Amniotic stem cell (primary cell): ENCODE measurements around the gene ENTREP3.
"Not testable (repeated sequence)": the region's sequence is repeated elsewhere in the genome, so short reads cannot be mapped to it uniquely, and the experiment has no call there.

Experiments used
- DNase-seq: peaks from one replicate; lab custom pipeline; 2025; lab: John Stamatoyannopoulos, UW

Gene ENTREP3

GRCh38 chr1:155223047-155223446 is 32.2 kb downstream of the ENTREP3 start:
- no peak for DNase-seq

GRCh38 chr1:155220211-155220965 is 34.9 kb downstream of the ENTREP3 start:
- DNase-seq: not testable (repeated sequence)

DNA sequence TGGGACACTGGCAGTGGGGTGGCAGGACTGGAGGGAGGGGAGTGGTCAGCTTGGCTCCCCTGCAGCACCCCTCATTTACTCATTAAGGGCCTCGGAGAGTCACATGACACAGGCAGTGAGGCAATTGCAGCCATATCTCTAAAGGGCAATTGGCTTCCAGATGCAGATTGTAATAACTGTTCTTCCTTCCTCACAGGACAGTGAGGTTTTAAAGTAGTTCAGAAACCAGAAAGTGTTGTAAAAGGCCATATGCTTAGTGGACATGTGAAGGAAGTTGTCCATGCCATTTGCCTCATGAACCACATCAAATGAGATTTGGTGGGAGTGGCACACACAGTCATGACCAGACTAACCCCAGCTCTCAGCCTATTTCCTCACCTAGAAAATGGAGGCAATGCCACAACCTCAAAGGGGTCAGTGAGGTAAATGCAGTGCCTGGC is 35.7 kb downstream of the ENTREP3 start:
- no peak for DNase-seq

- no peak for DNase-seq
Measured at GRCh38 chr1:155218854-155219591, 36.3 kb downstream of the ENTREP3 start.

DNA sequence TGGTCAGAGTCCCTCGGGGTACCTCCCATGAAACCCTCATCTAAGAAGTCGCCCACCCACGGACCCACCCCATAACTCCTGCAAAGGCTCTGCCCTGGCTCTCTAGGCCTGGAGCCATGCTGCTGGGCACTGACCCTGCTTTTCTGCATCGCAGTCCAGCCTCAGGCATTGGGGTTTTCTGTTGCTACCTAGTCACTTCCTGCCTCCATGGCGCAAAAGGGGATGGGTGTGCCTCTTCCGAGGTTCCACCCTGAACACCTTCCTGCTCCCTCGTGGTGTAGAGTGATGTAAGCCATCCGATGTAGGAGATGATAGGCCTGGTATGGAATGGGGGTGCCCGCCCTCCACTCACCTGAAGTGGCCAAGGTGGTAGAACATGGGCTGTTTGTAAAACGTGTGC is 40.6 kb downstream of the ENTREP3 start:
- DNase-seq: not testable (repeated sequence)

GRCh38 chr1:155212051-155212440 is 43.2 kb downstream of the ENTREP3 start:
- not testable (repeated sequence) for DNase-seq

DNA sequence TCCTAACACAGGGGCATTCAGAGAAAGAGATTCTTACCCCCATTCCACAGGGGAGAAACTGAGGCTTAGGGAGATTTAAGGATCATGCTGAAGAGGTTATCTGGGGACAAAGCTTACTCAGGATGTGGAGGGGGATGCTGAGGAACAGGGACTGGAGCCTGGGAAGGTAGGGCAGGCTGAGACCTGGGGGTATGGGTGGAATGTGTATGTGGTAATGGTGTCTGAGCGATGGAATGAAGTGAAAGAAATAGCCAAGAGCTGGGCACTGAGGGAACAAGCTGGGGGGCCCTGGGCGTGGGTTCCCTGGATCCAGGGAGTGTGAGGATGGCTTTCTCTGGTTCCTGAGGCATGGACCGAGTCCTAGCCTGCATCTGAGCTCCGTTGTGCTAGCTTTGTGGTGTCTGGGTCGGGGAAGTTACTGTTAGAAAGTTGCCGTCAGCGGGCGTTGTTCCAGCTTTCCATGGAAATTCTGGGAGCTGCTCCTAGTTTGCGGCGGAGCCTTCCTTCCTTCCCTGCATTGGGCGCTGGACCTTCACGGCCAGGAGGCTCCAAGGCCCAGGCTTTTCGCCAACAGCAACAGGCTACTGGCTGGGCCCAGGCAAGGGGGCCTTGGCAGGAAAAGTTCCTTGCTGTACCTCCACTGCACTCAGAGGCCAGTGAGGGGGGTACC is 43.8 kb downstream of the ENTREP3 start:
- DNase-seq: not testable (repeated sequence)

DNA sequence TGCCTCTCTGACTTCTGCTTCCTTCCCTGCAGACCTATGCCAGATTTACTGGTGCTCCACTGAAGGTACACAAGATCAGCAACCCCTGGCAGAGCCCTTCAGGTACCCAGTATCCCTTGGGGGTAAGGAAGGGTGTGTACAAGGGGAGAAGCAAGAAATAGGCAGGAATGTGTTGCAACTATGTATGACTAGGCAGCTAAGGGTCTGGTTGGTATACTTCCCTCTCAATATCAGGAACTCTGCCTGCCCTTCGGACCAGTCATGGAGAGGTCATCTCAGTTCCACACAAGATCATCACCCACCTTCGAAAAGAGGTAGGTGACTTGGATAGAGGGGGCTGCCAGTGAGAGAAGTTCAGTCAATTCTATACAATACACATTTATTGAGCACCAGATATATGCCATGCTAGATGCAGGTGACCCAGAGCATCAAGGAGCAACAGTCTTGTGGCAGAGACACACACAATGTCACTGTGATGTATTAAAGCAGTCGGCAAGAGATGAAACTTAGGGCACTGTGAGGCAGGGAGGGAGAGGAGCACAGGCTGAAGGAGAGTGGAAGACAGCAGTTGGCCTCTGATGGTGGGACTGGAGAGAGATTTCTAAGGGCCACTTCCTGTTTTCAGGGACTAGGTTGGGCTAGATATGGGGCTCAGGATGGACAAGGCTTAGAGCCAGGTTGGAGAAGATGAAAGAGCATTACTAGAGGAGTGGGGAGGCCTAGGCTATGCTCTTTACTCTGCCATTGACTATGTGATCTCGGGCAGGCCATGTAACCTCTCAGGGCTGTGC is 44.8 kb downstream of the ENTREP3 start:
- no peak for DNase-seq

- no peak for DNase-seq
Measured at GRCh38 chr1:155209312-155209721, 46.0 kb downstream of the ENTREP3 start.

DNA sequence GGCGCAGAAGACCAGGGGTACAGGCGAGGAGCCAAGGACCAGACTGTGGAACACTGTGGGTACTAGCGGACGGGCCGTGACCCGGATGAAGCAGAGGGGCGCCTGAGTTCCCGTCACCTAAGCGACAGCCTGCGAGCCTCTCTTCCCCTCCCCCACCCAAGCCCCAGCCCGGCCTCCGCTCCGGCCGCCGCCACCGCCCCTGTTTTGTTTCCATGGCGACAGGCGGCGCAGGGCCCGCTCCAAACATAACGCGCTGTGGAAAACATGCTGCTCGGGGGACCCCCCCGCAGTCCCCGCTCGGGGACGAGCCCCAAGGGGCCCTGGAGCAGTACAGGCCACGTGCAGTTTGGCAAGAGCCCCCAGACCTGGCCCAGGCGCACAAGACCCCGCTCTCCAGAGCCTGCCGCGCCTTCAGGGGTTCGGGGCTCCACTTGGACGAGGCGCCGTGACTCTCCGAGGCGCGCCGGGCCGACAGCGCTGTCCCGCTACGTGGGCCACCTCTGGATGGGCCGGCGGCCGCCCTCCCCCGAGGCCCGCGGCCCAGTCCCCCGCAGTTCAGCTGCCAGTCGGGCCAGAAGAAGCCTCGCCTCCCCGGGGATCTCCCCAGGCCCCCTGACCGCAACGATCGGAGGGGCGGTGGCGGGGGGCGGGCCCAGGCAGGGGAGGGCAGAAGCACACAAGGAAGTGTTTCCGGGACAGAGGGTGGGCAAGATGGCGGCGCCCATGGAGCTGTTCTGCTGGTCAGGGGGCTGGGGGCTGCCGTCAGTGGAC is 46.6 kb downstream of the ENTREP3 start, which contains the start of gene MTX1:
Gene MTX1, plus strand, starts transcription at position 155 of the 771 bp plus-strand sequence. Its CDS starts 110 bp downstream, at position 265.
- peak; percentile 77 for DNase-seq

GRCh38 chr1:155207806-155208540 is 47.3 kb downstream of the ENTREP3 start, which contains the start of gene THBS3:
Gene THBS3 (minus strand): TSS chr1:155207897. CDS start chr1:155207876, 21 bp downstream.
- DNase-seq: peak; percentile 13

GRCh38 chr1:155206891-155207805 is 48.1 kb downstream of the ENTREP3 start:
- peak; percentile 71 for DNase-seq

- DNase-seq: no peak
Measured at GRCh38 chr1:155205969-155206593, 49.2 kb downstream of the ENTREP3 start.

DNA sequence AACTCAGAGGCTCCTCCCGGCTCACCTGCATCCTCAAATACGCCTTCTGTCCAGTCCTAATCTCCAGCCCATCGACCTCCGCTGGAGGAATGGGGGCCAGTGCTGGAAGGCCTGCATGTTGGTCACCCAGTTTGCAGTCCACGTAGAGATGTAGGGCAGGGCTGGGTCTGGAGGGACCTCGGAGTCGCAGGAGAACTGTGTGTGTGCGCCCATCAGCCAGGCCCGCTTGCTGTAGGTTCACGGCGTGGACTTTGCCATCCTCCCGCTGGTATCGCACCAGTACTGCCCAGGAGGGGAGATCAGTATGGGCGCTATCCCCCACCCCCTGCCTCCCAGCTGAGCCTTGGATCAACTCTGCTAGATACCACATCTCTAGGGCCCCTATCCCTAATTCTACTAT is 50.2 kb downstream of the ENTREP3 start:
- DNase-seq: no peak

GRCh38 chr1:155202731-155203515 is 52.4 kb downstream of the ENTREP3 start:
- DNase-seq: no peak

GRCh38 chr1:155202198-155202597 is 53.1 kb downstream of the ENTREP3 start:
- DNase-seq: no peak

GRCh38 chr1:155200920-155201319 is 54.4 kb downstream of the ENTREP3 start:
- no peak for DNase-seq

- DNase-seq: no peak
Measured at GRCh38 chr1:155199792-155200191, 55.5 kb downstream of the ENTREP3 start.
